ENCODE results near the gene CLIC4.

DNA sequence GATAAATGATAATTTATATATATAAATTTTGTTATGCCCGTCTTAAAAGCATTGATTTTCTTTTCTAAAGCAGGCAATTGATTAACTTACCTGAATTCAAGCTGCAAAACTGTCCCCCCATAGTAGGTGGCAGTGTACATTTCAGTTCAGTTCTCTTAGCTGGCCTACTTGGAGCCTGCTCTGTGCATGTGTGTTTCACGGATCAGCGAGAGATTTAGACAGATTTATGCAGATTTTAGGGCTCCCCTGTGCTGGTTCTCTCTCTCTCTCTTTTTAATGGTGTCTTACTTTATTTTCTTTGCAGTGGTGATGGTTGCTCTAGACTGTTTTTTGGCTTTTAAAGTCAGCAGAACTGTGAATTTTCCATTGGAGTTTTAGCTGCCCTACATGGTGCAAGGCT, 30.7 kb downstream of the CLIC4 start:
- TF ChIP-seq, protein P1, sequence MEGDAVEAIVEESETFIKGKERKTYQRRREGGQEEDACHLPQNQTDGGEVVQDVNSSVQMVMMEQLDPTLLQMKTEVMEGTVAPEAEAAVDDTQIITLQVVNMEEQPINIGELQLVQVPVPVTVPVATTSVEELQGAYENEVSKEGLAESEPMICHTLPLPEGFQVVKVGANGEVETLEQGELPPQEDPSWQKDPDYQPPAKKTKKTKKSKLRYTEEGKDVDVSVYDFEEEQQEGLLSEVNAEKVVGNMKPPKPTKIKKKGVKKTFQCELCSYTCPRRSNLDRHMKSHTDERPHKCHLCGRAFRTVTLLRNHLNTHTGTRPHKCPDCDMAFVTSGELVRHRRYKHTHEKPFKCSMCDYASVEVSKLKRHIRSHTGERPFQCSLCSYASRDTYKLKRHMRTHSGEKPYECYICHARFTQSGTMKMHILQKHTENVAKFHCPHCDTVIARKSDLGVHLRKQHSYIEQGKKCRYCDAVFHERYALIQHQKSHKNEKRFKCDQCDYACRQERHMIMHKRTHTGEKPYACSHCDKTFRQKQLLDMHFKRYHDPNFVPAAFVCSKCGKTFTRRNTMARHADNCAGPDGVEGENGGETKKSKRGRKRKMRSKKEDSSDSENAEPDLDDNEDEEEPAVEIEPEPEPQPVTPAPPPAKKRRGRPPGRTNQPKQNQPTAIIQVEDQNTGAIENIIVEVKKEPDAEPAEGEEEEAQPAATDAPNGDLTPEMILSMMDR (IDR thresholded peaks at IDR 0.05) = no peak
- TF ChIP-seq POLR2A (IDR thresholded peaks at IDR 0.05) = no peak
